ENCODE measurements around the gene NCOA1.

Gene NCOA1

GRCh38 chr2:24779116-24779515 lies 288.1 kb downstream of the NCOA1 start:
- no peak for TF ChIP-seq CTCF (IDR thresholded peaks at IDR 0.05; ENCODE audit: low read depth, low read length, poor library complexity, severe bottlenecking)
- TF ChIP-seq EZH2phosphoT487 (IDR thresholded peaks at IDR 0.05; ENCODE audit: borderline replicate concordance, low read length): no peak
- H3K27ac ChIP-seq (ENCODE audit: low read depth, low read length): no peak overlapping the region
- no peak overlapping the region for H3K4me2 ChIP-seq (ENCODE audit: low read length)
- H3K36me3 ChIP-seq (ENCODE audit: control insufficient read depth, low read length): no peaks in the 10 kb centered on the region
- no peaks in the 10 kb centered on the region for H3K79me2 ChIP-seq (ENCODE audit: control insufficient read depth, low read length)
- no peak overlapping the region for H3K4me3 ChIP-seq (ENCODE audit: low read length)
- peaks cover 5% of the 10 kb centered on the region; the same call in 1 of the 2 replicates for H3K9me3 ChIP-seq (ENCODE audit: control insufficient read depth, insufficient read depth, low read length)
- H3K9me2 ChIP-seq (replicated peaks; ENCODE audit: control insufficient read depth, low read length): no peaks in the 10 kb centered on the region
- no peaks in the 10 kb centered on the region for H3F3A ChIP-seq (ENCODE audit: control insufficient read depth, insufficient read depth)
- no peaks in the 10 kb centered on the region for H3K27me3 ChIP-seq (ENCODE audit: control insufficient read depth, low read length)
- no peaks in the 10 kb centered on the region for H4K20me1 ChIP-seq (ENCODE audit: control insufficient read depth, insufficient read depth, low read depth, low read length)
- H3K4me1 ChIP-seq (ENCODE audit: control insufficient read depth, low read length): no peaks in the 10 kb centered on the region

DNA sequence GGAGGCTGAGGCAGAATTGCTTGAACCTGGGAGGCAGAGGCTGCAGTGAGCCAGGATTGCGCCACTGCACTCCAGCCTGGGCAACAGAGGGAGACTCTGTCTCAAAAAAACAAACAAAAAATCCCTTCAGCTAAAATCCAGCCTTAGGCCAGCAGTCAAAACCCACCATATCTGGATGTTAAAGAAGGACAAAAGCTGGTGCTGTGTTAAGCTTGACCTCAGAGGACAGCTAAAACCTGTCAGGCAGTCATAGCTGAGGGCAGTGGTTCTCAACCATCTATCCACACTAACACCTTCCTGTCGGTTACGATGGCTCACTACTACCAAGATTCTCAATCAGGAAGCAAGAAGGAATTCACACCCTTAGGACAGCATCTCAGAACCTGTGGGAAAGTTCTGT lies 292.6 kb downstream of the NCOA1 start:
- Histone ChIP-seq H3K79me2 (ENCODE audit: control insufficient read depth, low read length) (no peaks in the 10 kb centered on the region), H3K27me3 (ENCODE audit: control insufficient read depth, low read length) (no peaks in the 10 kb centered on the region), H3K4me1 (ENCODE audit: control insufficient read depth, low read length) (peaks cover 21% of the 10 kb centered on the region), H3K9me2 (replicated peaks; ENCODE audit: control insufficient read depth, low read length) (no peaks in the 10 kb centered on the region), H3K9me3 (ENCODE audit: control insufficient read depth, insufficient read depth, low read length) (peaks cover 12% of the 10 kb centered on the region; the same call in 1 of the 2 replicates), H3F3A (ENCODE audit: control insufficient read depth, insufficient read depth) (peaks cover 8% of the 10 kb centered on the region; the same call in 1 of the 2 replicates), H3K27ac (ENCODE audit: low read depth, low read length) (no peak overlapping the region), H3K4me2 (ENCODE audit: low read length) (no peak overlapping the region), H3K36me3 (ENCODE audit: control insufficient read depth, low read length) (no peaks in the 10 kb centered on the region), H3K4me3 (ENCODE audit: low read length) (no peak overlapping the region), H4K20me1 (ENCODE audit: control insufficient read depth, insufficient read depth, low read depth, low read length) (no peaks in the 10 kb centered on the region)
- no peak for TF ChIP-seq EZH2phosphoT487 (IDR thresholded peaks at IDR 0.05; ENCODE audit: borderline replicate concordance, low read length)
- no peak for TF ChIP-seq CTCF (IDR thresholded peaks at IDR 0.05; ENCODE audit: low read depth, low read length, poor library complexity, severe bottlenecking)

- no peak for TF ChIP-seq CTCF (IDR thresholded peaks at IDR 0.05; ENCODE audit: low read depth, low read length, poor library complexity, severe bottlenecking)
- no peak for TF ChIP-seq EZH2phosphoT487 (IDR thresholded peaks at IDR 0.05; ENCODE audit: borderline replicate concordance, low read length)
- H3K4me2 ChIP-seq (ENCODE audit: low read length): peak overlapping the region; percentile 93
Measured at GRCh38 chr2:24785671-24786321, 294.7 kb downstream of the NCOA1 start.

More at GRCh38 chr2:24785671-24786321, 294.7 kb downstream of the NCOA1 start:
- Histone ChIP-seq H3K36me3 (ENCODE audit: control insufficient read depth, low read length) (no peaks in the 10 kb centered on the region), H3K79me2 (ENCODE audit: control insufficient read depth, low read length) (no peaks in the 10 kb centered on the region), H3K9me2 (replicated peaks; ENCODE audit: control insufficient read depth, low read length) (no peaks in the 10 kb centered on the region), H3K4me1 (ENCODE audit: control insufficient read depth, low read length) (peaks cover 26% of the 10 kb centered on the region), H3K27me3 (ENCODE audit: control insufficient read depth, low read length) (no peaks in the 10 kb centered on the region), H4K20me1 (ENCODE audit: control insufficient read depth, insufficient read depth, low read depth, low read length) (no peaks in the 10 kb centered on the region), H3K4me3 (ENCODE audit: low read length) (peak overlapping the region; percentile 50), H3K9me3 (ENCODE audit: control insufficient read depth, insufficient read depth, low read length) (peaks cover 12% of the 10 kb centered on the region; the same call in 1 of the 2 replicates), H3K27ac (ENCODE audit: low read depth, low read length) (peak overlapping the region; percentile 63), H3F3A (ENCODE audit: control insufficient read depth, insufficient read depth) (peaks cover 8% of the 10 kb centered on the region; the same call in 1 of the 2 replicates)
